ENCODE data around the gene GLYATL3.

- no peak for TF ChIP-seq CTCF (IDR thresholded peaks at IDR 0.05)
- no peak for TF ChIP-seq POLR2AphosphoS5 (IDR thresholded peaks at IDR 0.05)
- TF ChIP-seq EP300 (IDR thresholded peaks at IDR 0.05): no peak
- TF ChIP-seq POLR2A (IDR thresholded peaks at IDR 0.05): no peak
These were observed 20.3 kb upstream of the GLYATL3 start for GRCh38 chr6:49479308-49479970.
